Gastroesophageal sphincter (tissue), 3 donors: Measurements from ENCODE around the gene FAM222B.

Experiments
- EP300 ChIP-seq: sonication (generic); formaldehyde crosslinking; IDR thresholded peaks from one replicate; pipeline ENCODE4 v1.6.1; 2017; ENCODE audit warnings: antibody characterized with exemption, mild to moderate bottlenecking
- POLR2A ChIP-seq, 2 donors: fragments of 450-650 bp; IDR thresholded peaks; one replicate each; pipeline ENCODE4 v1.6.1; 2017; ENCODE audit warnings: antibody characterized with exemption in 2 of 2, mild to moderate bottlenecking in 2 of 2, moderate library complexity in 1 of 2
- POLR2AphosphoS5 ChIP-seq: sonication (generic); formaldehyde crosslinking; IDR thresholded peaks from one replicate; pipeline ENCODE4 v1.6.1; 2017; ENCODE audit warnings: antibody characterized with exemption
- TF ChIP-seq, protein P1 (sequence below), 4 experiments: fragments of 200-600 bp in 2 of 4; fragments of 450-650 bp in 2 of 4; sonication (generic) in 1 of 4; IDR thresholded peaks; one replicate each; pipeline ENCODE4 v1.5.1; 2017 to 2019; ENCODE audit warnings: antibody characterized with exemption in 4 of 4, mild to moderate bottlenecking in 2 of 4, moderate library complexity in 2 of 4

DNA sequence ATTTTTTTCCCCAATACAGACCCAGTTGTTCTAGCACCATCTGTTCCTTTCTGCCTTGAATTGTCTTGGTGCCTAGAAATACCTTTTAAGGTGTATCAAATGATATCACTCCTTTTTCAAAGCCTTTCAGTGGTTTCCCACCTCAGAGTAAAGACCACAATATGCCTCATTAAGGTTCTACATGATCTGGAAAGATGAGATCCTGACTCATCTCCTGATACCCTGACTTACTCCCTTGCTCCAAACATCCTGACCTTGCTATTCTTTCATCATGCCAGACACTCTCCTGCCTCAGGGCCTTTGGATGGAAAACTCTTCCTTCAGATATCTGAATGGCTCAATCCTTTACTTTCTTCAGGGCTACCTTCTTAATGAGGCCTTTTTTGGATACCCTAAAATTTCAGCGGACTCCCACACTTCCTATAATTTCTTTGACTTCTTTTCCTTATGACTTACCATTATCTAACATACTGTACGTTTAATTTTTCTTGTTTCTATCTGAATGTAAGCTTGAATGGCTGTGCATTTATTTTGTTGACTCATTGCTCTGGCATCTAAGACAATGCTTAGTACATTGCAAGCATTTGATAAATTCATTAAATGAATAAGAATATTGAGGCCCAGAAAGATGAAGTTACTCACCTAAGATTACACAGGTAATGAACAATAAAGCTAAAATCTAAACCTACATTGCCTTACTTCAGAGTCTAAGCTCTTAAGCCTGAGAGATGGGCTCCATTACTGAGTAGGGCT lies 35.7 kb upstream of the FAM222B start:
- no peak for TF ChIP-seq POLR2A (IDR thresholded peaks at IDR 0.05)
- TF ChIP-seq, protein P1, sequence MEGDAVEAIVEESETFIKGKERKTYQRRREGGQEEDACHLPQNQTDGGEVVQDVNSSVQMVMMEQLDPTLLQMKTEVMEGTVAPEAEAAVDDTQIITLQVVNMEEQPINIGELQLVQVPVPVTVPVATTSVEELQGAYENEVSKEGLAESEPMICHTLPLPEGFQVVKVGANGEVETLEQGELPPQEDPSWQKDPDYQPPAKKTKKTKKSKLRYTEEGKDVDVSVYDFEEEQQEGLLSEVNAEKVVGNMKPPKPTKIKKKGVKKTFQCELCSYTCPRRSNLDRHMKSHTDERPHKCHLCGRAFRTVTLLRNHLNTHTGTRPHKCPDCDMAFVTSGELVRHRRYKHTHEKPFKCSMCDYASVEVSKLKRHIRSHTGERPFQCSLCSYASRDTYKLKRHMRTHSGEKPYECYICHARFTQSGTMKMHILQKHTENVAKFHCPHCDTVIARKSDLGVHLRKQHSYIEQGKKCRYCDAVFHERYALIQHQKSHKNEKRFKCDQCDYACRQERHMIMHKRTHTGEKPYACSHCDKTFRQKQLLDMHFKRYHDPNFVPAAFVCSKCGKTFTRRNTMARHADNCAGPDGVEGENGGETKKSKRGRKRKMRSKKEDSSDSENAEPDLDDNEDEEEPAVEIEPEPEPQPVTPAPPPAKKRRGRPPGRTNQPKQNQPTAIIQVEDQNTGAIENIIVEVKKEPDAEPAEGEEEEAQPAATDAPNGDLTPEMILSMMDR (IDR thresholded peaks at IDR 0.05): no peak
- peak; percentile 4 for TF ChIP-seq POLR2AphosphoS5
- no peak for TF ChIP-seq EP300
